ENCODE results near the gene DSN1.

- TF ChIP-seq, protein P1, sequence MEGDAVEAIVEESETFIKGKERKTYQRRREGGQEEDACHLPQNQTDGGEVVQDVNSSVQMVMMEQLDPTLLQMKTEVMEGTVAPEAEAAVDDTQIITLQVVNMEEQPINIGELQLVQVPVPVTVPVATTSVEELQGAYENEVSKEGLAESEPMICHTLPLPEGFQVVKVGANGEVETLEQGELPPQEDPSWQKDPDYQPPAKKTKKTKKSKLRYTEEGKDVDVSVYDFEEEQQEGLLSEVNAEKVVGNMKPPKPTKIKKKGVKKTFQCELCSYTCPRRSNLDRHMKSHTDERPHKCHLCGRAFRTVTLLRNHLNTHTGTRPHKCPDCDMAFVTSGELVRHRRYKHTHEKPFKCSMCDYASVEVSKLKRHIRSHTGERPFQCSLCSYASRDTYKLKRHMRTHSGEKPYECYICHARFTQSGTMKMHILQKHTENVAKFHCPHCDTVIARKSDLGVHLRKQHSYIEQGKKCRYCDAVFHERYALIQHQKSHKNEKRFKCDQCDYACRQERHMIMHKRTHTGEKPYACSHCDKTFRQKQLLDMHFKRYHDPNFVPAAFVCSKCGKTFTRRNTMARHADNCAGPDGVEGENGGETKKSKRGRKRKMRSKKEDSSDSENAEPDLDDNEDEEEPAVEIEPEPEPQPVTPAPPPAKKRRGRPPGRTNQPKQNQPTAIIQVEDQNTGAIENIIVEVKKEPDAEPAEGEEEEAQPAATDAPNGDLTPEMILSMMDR (IDR thresholded peaks at IDR 0.05; ENCODE audit: low read length): peak; percentile 42
- no peak for TF ChIP-seq EZH2 (IDR thresholded peaks at IDR 0.05; ENCODE audit: borderline replicate concordance, low read length)
Observed at GRCh38 chr20:36728986-36729385, 44.6 kb downstream of the DSN1 start.

Measured in OCI-LY1 (cell line).